ENCODE results near the gene PDSS2. TPM values are rescaled to one million over a fixed set of nuclear protein-coding genes. Genes with fewer than 3 reads are reported as not detected.

Gene PDSS2
- total RNA-seq, 1 donor from 2014 or later: 7.9 TPM

DNA sequence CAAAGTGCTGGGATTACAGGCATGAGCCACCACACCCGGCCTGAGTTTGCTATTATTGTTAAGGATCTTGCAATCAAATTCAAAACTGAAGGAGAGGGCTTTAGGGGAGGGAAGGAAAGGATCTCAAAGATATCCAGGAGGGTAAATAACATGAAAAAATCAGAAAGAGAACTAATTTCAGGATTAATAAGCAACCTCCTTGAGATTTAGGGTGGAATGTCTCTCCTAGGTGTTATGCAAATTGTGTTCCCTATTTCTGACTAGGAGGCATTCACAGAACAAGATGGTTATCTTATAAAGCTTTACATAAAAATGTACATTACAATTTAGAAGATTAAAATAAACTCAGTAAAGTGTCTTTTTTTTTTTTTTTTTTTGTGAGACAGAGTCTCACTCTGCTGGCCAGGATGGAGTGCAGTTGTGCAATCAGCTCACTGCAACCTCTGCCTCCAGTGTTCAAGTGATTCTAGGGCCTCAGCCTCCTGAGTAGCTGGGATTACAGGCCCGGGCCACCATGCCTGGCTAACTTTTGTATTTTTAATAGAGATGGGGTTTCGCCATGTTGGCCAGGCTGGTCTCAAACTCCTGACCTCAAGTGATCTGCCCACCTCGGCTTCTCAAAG, 252.0 kb downstream of the PDSS2 start:
- Mint-ChIP-seq H3K4me3 (ENCODE audit: unreplicated experiment) (no peak overlapping the region), H3K27ac (ENCODE audit: unreplicated experiment) (no peak overlapping the region), H3K27me3 (ENCODE audit: unreplicated experiment) (no peaks in the 10 kb centered on the region), H3K4me1 (ENCODE audit: unreplicated experiment) (no peaks in the 10 kb centered on the region), H3K9me3 (ENCODE audit: unreplicated experiment) (no peaks in the 10 kb centered on the region), H3K36me3 (ENCODE audit: low read depth, unreplicated experiment) (no peaks in the 10 kb centered on the region)
- no peak for DNase-seq (ENCODE audit: low spot score)
- TF ChIP-seq, protein P1, sequence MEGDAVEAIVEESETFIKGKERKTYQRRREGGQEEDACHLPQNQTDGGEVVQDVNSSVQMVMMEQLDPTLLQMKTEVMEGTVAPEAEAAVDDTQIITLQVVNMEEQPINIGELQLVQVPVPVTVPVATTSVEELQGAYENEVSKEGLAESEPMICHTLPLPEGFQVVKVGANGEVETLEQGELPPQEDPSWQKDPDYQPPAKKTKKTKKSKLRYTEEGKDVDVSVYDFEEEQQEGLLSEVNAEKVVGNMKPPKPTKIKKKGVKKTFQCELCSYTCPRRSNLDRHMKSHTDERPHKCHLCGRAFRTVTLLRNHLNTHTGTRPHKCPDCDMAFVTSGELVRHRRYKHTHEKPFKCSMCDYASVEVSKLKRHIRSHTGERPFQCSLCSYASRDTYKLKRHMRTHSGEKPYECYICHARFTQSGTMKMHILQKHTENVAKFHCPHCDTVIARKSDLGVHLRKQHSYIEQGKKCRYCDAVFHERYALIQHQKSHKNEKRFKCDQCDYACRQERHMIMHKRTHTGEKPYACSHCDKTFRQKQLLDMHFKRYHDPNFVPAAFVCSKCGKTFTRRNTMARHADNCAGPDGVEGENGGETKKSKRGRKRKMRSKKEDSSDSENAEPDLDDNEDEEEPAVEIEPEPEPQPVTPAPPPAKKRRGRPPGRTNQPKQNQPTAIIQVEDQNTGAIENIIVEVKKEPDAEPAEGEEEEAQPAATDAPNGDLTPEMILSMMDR (IDR thresholded peaks at IDR 0.05; ENCODE audit: unreplicated experiment): no peak

GRCh38 chr6:107205058-107205998, 254.0 kb downstream of the PDSS2 start:
- no peak for DNase-seq (ENCODE audit: low spot score)
- Mint-ChIP-seq H3K4me3 (ENCODE audit: unreplicated experiment) (no peak overlapping the region), H3K36me3 (ENCODE audit: low read depth, unreplicated experiment) (no peaks in the 10 kb centered on the region), H3K9me3 (ENCODE audit: unreplicated experiment) (no peaks in the 10 kb centered on the region), H3K27ac (ENCODE audit: unreplicated experiment) (no peak overlapping the region), H3K4me1 (ENCODE audit: unreplicated experiment) (no peaks in the 10 kb centered on the region), H3K27me3 (ENCODE audit: unreplicated experiment) (no peaks in the 10 kb centered on the region)
- TF ChIP-seq, protein P1 (IDR thresholded peaks at IDR 0.05; ENCODE audit: unreplicated experiment): no peak

- no peaks in the 10 kb centered on the region for H3K36me3 Mint-ChIP-seq (ENCODE audit: low read depth, unreplicated experiment)
- no peaks in the 10 kb centered on the region for H3K9me3 Mint-ChIP-seq (ENCODE audit: unreplicated experiment)
- H3K4me3 Mint-ChIP-seq (ENCODE audit: unreplicated experiment): no peak overlapping the region
- H3K4me1 Mint-ChIP-seq (ENCODE audit: unreplicated experiment): no peaks in the 10 kb centered on the region
- H3K27ac Mint-ChIP-seq (ENCODE audit: unreplicated experiment): no peak overlapping the region
- TF ChIP-seq, protein P1 (IDR thresholded peaks at IDR 0.05; ENCODE audit: unreplicated experiment): no peak
- H3K27me3 Mint-ChIP-seq (ENCODE audit: unreplicated experiment): no peaks in the 10 kb centered on the region
- DNase-seq (ENCODE audit: low spot score): no peak
These were observed 256.4 kb downstream of the PDSS2 start for GRCh38 chr6:107202876-107203468.

GRCh38 chr6:107198631-107199416, 260.5 kb downstream of the PDSS2 start:
- TF ChIP-seq, protein P1 (IDR thresholded peaks at IDR 0.05; ENCODE audit: unreplicated experiment): no peak
- DNase-seq (ENCODE audit: low spot score): no peak
- no peaks in the 10 kb centered on the region for H3K27me3 Mint-ChIP-seq (ENCODE audit: unreplicated experiment)
- H3K4me1 Mint-ChIP-seq (ENCODE audit: unreplicated experiment): no peaks in the 10 kb centered on the region
- H3K4me3 Mint-ChIP-seq (ENCODE audit: unreplicated experiment): no peak overlapping the region
- H3K36me3 Mint-ChIP-seq (ENCODE audit: low read depth, unreplicated experiment): no peaks in the 10 kb centered on the region
- no peak overlapping the region for H3K27ac Mint-ChIP-seq (ENCODE audit: unreplicated experiment)
- no peaks in the 10 kb centered on the region for H3K9me3 Mint-ChIP-seq (ENCODE audit: unreplicated experiment)
